Breast epithelium (tissue), 3 donors: ENCODE data around the gene STK36.

Experiments used
- CTCF ChIP-seq, 3 donors: fragments of 450-650 bp; IDR thresholded peaks; one replicate each; pipeline ENCODE4 v1.5.1; 2016 to 2017; ENCODE audit warnings: antibody characterized with exemption in 3 of 3, mild to moderate bottlenecking in 3 of 3, moderate library complexity in 3 of 3
- POLR2A ChIP-seq: fragments of 450-650 bp; IDR thresholded peaks from one replicate; pipeline ENCODE4 v1.6.1; 2016; ENCODE audit warnings: antibody characterized with exemption, mild to moderate bottlenecking, moderate library complexity

- no peak for TF ChIP-seq CTCF (IDR thresholded peaks at IDR 0.05)
- no peak for TF ChIP-seq POLR2A
Observed at GRCh38 chr2:218680061-218680460, 8.2 kb downstream of the STK36 start.
